Measurements from ENCODE around the gene MYCBP2.
"Not testable (repeated sequence)": the region's sequence is repeated elsewhere in the genome, so short reads cannot be mapped to it uniquely, and the experiment has no call there.

Gene MYCBP2

GRCh38 chr13:77318741-77319140, 8.2 kb downstream of the MYCBP2 start:
- Histone ChIP-seq H3K18ac (ENCODE audit: low read length) (no peak overlapping the region), H2BK5ac (ENCODE audit: low read length) (no peak overlapping the region), H2BK15ac (ENCODE audit: low read length) (no peak overlapping the region), H3K9ac (ENCODE audit: low read depth, low read length, poor library complexity) (no peak overlapping the region), H3K4me3 (ENCODE audit: low read length in 2 of 2) (no peak overlapping the region), H3K79me1 (ENCODE audit: low read depth, low read length) (peaks cover 2% of the 10 kb centered on the region), H2AFZ (ENCODE audit: low read length) (no peak overlapping the region), H2BK12ac (ENCODE audit: low read length) (no peak overlapping the region), H3K36me3 (replicated peaks in 1 of 2; ENCODE audit: control insufficient read depth in 2 of 2, insufficient read depth in 2 of 2, low read length in 2 of 2) (no peaks in the 10 kb centered on the region), H3K9me3 (replicated peaks in 1 of 2; ENCODE audit: control insufficient read depth in 2 of 2, insufficient read depth in 1 of 2, low read depth in 1 of 2, low read length in 2 of 2) (no peaks in the 10 kb centered on the region), H2BK120ac (ENCODE audit: low read depth, low read length) (no peak overlapping the region), H2AK5ac (ENCODE audit: low read depth, low read length) (no peak overlapping the region), H3K27me3 (ENCODE audit: control insufficient read depth in 3 of 3, insufficient read depth in 3 of 3, low read depth in 1 of 3, low read length in 3 of 3) (no peaks in the 10 kb centered on the region), H4K8ac (ENCODE audit: low read depth, low read length) (no peak overlapping the region), H3K27ac (replicated peaks; ENCODE audit: low read length) (no peak overlapping the region), H3K4ac (ENCODE audit: low read length) (no peak overlapping the region), H3K23ac (ENCODE audit: low read depth, low read length, poor library complexity) (no peak overlapping the region), H4K91ac (ENCODE audit: low read depth, low read length, poor library complexity) (no peak overlapping the region), H3K14ac (ENCODE audit: low read length) (no peak overlapping the region), H3K4me1 (ENCODE audit: control insufficient read depth in 2 of 2, insufficient read depth in 1 of 2, low read depth in 1 of 2, low read length in 2 of 2) (peaks cover 0 to 1% of the 10 kb centered on the region in 2 donors), H3K4me2 (ENCODE audit: insufficient read depth, low read length, poor library complexity, severe bottlenecking) (no peak overlapping the region)
- no CpG with 5 or more reads among the region's 2 CpGs for WGBS, 2 donors (ENCODE audit: extremely low coverage in 2 of 2, insufficient read length in 2 of 2, insufficient replicate concordance in 1 of 2)
- no peak for DNase-seq (ENCODE audit: low spot score)

- no peak overlapping the region for H2BK5ac ChIP-seq (ENCODE audit: low read length)
- H2AFZ ChIP-seq (ENCODE audit: low read length): no peak overlapping the region
- no peak overlapping the region for H2AK5ac ChIP-seq (ENCODE audit: low read depth, low read length)
- H3K79me1 ChIP-seq (ENCODE audit: low read depth, low read length): peaks cover 2% of the 10 kb centered on the region
- no peaks in the 10 kb centered on the region for H3K27me3 ChIP-seq (ENCODE audit: control insufficient read depth in 3 of 3, insufficient read depth in 3 of 3, low read depth in 1 of 3, low read length in 3 of 3)
- H2BK120ac ChIP-seq (ENCODE audit: low read depth, low read length): no peak overlapping the region
- WGBS, 2 donors (ENCODE audit: extremely low coverage in 2 of 2, insufficient read length in 2 of 2, insufficient replicate concordance in 1 of 2): no CpG with 5 or more reads among the region's 4 CpGs
- no peak overlapping the region for H3K27ac ChIP-seq (replicated peaks; ENCODE audit: low read length)
- no peak overlapping the region for H3K14ac ChIP-seq (ENCODE audit: low read length)
- no peaks in the 10 kb centered on the region for H3K9me3 ChIP-seq (replicated peaks in 1 of 2; ENCODE audit: control insufficient read depth in 2 of 2, insufficient read depth in 1 of 2, low read depth in 1 of 2, low read length in 2 of 2)
- no peak overlapping the region for H3K9ac ChIP-seq (ENCODE audit: low read depth, low read length, poor library complexity)
- H3K4me2 ChIP-seq (ENCODE audit: insufficient read depth, low read length, poor library complexity, severe bottlenecking): no peak overlapping the region
- no peak overlapping the region for H3K4ac ChIP-seq (ENCODE audit: low read length)
- H2BK15ac ChIP-seq (ENCODE audit: low read length): no peak overlapping the region
- no peaks in the 10 kb centered on the region for H3K36me3 ChIP-seq (replicated peaks in 1 of 2; ENCODE audit: control insufficient read depth in 2 of 2, insufficient read depth in 2 of 2, low read length in 2 of 2)
- no peak overlapping the region for H3K23ac ChIP-seq (ENCODE audit: low read depth, low read length, poor library complexity)
- H4K91ac ChIP-seq (ENCODE audit: low read depth, low read length, poor library complexity): no peak overlapping the region
- H3K4me1 ChIP-seq (ENCODE audit: control insufficient read depth in 2 of 2, insufficient read depth in 1 of 2, low read depth in 1 of 2, low read length in 2 of 2): no peaks in the 10 kb centered on the region
- no peak for DNase-seq (ENCODE audit: low spot score)
- H3K18ac ChIP-seq (ENCODE audit: low read length): no peak overlapping the region
- no peak overlapping the region for H2BK12ac ChIP-seq (ENCODE audit: low read length)
- H3K4me3 ChIP-seq (ENCODE audit: low read length in 2 of 2): no peak overlapping the region
- no peak overlapping the region for H4K8ac ChIP-seq (ENCODE audit: low read depth, low read length)
These were observed 10.5 kb downstream of the MYCBP2 start for GRCh38 chr13:77316430-77316829.

DNA sequence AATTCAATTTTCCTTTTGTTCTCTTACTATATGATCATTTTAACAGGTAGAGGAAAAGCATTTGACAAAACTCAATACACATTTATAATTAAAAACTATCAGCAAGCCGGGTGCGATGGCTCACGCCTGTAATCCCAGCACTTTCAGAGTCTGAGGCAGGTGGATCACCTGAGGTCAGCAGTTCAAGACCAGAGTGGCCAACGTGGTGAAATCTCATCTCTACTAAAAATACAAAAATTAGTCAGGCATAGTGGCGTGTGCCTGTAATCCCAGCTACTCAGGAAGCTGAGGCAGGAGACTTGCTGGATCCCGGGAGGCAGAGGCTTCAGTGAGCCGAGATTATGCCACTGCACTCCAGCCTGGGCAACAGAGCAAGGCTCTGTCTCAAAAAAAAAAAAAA, 11.4 kb downstream of the MYCBP2 start:
- H3K4ac ChIP-seq (ENCODE audit: low read length); H2AFZ ChIP-seq (ENCODE audit: low read length); H3K9ac ChIP-seq (ENCODE audit: low read depth, low read length, poor library complexity); H4K91ac ChIP-seq (ENCODE audit: low read depth, low read length, poor library complexity); H2BK120ac ChIP-seq (ENCODE audit: low read depth, low read length); H2AK5ac ChIP-seq (ENCODE audit: low read depth, low read length); H2BK12ac ChIP-seq (ENCODE audit: low read length); H3K36me3 ChIP-seq (replicated peaks in 1 of 2; ENCODE audit: control insufficient read depth in 2 of 2, insufficient read depth in 2 of 2, low read length in 2 of 2); DNase-seq (ENCODE audit: low spot score); H3K4me3 ChIP-seq (ENCODE audit: low read length in 2 of 2); H3K23ac ChIP-seq (ENCODE audit: low read depth, low read length, poor library complexity); H3K27ac ChIP-seq (replicated peaks; ENCODE audit: low read length); H3K18ac ChIP-seq (ENCODE audit: low read length); H3K14ac ChIP-seq (ENCODE audit: low read length); H3K4me2 ChIP-seq (ENCODE audit: insufficient read depth, low read length, poor library complexity, severe bottlenecking); H3K79me1 ChIP-seq (ENCODE audit: low read depth, low read length); H4K8ac ChIP-seq (ENCODE audit: low read depth, low read length); H3K27me3 ChIP-seq (ENCODE audit: control insufficient read depth in 3 of 3, insufficient read depth in 3 of 3, low read depth in 1 of 3, low read length in 3 of 3); H3K9me3 ChIP-seq (replicated peaks in 1 of 2; ENCODE audit: control insufficient read depth in 2 of 2, insufficient read depth in 1 of 2, low read depth in 1 of 2, low read length in 2 of 2); H3K4me1 ChIP-seq (ENCODE audit: control insufficient read depth in 2 of 2, insufficient read depth in 1 of 2, low read depth in 1 of 2, low read length in 2 of 2); H2BK15ac ChIP-seq (ENCODE audit: low read length); H2BK5ac ChIP-seq (ENCODE audit: low read length): not testable (repeated sequence)
- WGBS, 2 donors (ENCODE audit: extremely low coverage in 2 of 2, insufficient read length in 2 of 2, insufficient replicate concordance in 1 of 2): no CpG with 5 or more reads among the region's 7 CpGs

GRCh38 chr13:77313923-77314322, 13.0 kb downstream of the MYCBP2 start:
- Histone ChIP-seq H3K9me3 (replicated peaks in 1 of 2; ENCODE audit: control insufficient read depth in 2 of 2, insufficient read depth in 1 of 2, low read depth in 1 of 2, low read length in 2 of 2) (no peaks in the 10 kb centered on the region), H3K4me2 (ENCODE audit: insufficient read depth, low read length, poor library complexity, severe bottlenecking) (no peak overlapping the region), H2BK12ac (ENCODE audit: low read length) (no peak overlapping the region), H3K14ac (ENCODE audit: low read length) (no peak overlapping the region), H3K18ac (ENCODE audit: low read length) (no peak overlapping the region), H4K91ac (ENCODE audit: low read depth, low read length, poor library complexity) (no peak overlapping the region), H3K23ac (ENCODE audit: low read depth, low read length, poor library complexity) (no peak overlapping the region), H4K8ac (ENCODE audit: low read depth, low read length) (no peak overlapping the region), H3K4ac (ENCODE audit: low read length) (no peak overlapping the region), H3K36me3 (replicated peaks in 1 of 2; ENCODE audit: control insufficient read depth in 2 of 2, insufficient read depth in 2 of 2, low read length in 2 of 2) (no peaks in the 10 kb centered on the region), H2AK5ac (ENCODE audit: low read depth, low read length) (no peak overlapping the region), H2BK15ac (ENCODE audit: low read length) (no peak overlapping the region), H3K4me3 (ENCODE audit: low read length in 2 of 2) (no peak overlapping the region), H2AFZ (ENCODE audit: low read length) (no peak overlapping the region), H2BK5ac (ENCODE audit: low read length) (no peak overlapping the region), H3K4me1 (ENCODE audit: control insufficient read depth in 2 of 2, insufficient read depth in 1 of 2, low read depth in 1 of 2, low read length in 2 of 2) (peaks cover 0 to 2% of the 10 kb centered on the region in 2 donors), H2BK120ac (ENCODE audit: low read depth, low read length) (no peak overlapping the region), H3K9ac (ENCODE audit: low read depth, low read length, poor library complexity) (no peak overlapping the region), H3K27ac (replicated peaks; ENCODE audit: low read length) (no peak overlapping the region), H3K79me1 (ENCODE audit: low read depth, low read length) (no peaks in the 10 kb centered on the region), H3K27me3 (ENCODE audit: control insufficient read depth in 3 of 3, insufficient read depth in 3 of 3, low read depth in 1 of 3, low read length in 3 of 3) (no peaks in the 10 kb centered on the region)
- DNase-seq (ENCODE audit: low spot score): no peak
- WGBS, 2 donors (ENCODE audit: extremely low coverage in 2 of 2, insufficient read length in 2 of 2, insufficient replicate concordance in 1 of 2): no CpG with 5 or more reads among the region's 3 CpGs

Measured in neuronal stem cell (in vitro differentiated cells).